Uterus (tissue), 4 donors: ENCODE results near the gene MAT2A. TPM values are rescaled to one million over a fixed set of nuclear protein-coding genes. Genes with fewer than 3 reads are reported as not detected.

Experiments
- DNase-seq, 2 donors: peaks; one replicate each; pipeline ENCODE4 v3.0.0-alpha.2; 2019 to 2020
- H3K27ac ChIP-seq, 2 donors: fragments of 200-600 bp; sonication (generic); 1 replicate in 1 of 2; 2 replicates in 1 of 2; pipeline ENCODE4 v1.5.1; 2016 to 2018
- H3K27me3 ChIP-seq, 2 donors: fragments of 200-600 bp; sonication (generic); one replicate each; pipeline ENCODE4 v1.5.1; 2018 to 2019; ENCODE audit warnings: control low read depth in 1 of 2
- H3K36me3 ChIP-seq, 2 donors: fragments of 200-600 bp; sonication (generic); one replicate each; pipeline ENCODE4 v1.5.1; 2019; ENCODE audit warnings: control low read depth in 1 of 2
- H3K4me1 ChIP-seq, 2 donors: fragments of 200-600 bp; sonication (generic); one replicate each; pipeline ENCODE4 v1.5.1; 2018 to 2019; ENCODE audit warnings: control low read depth in 1 of 2
- H3K4me3 ChIP-seq, 2 donors: fragments of 200-600 bp; sonication (generic); 1 replicate in 1 of 2; 2 replicates in 1 of 2; pipeline ENCODE4 v1.5.1; 2018 to 2019; ENCODE audit warnings: mild to moderate bottlenecking in 1 of 2
- H3K9me3 ChIP-seq, 2 donors: fragments of 200-600 bp; sonication (generic); one replicate each; pipeline ENCODE4 v1.5.1; 2019; ENCODE audit warnings: control low read depth in 1 of 2
- CTCF ChIP-seq, 4 experiments: fragments of 200-600 bp in 2 of 4; fragments of 450-650 bp in 2 of 4; sonication (generic) in 2 of 4; IDR thresholded peaks; one replicate each; pipeline ENCODE4 v1.5.1; 2016 to 2019; ENCODE audit warnings: antibody characterized with exemption in 4 of 4, mild to moderate bottlenecking in 2 of 4, moderate library complexity in 1 of 4
- POLR2A ChIP-seq, 2 donors: fragments of 450-650 bp; IDR thresholded peaks; one replicate each; pipeline ENCODE4 v1.6.1; 2016; ENCODE audit warnings: antibody characterized with exemption in 2 of 2, mild to moderate bottlenecking in 1 of 2, moderate library complexity in 1 of 2
- intact Hi-C: fragments of 100-400 bp; cut with DNase I; formaldehyde crosslinking; loops from one replicate; pipeline ENCODE4 v1.15.1; 2023; ENCODE audit warnings: low total_unique reads
- total RNA-seq, 4 donors: library from RNA; depleted of rRNA in 3 of 4; stranded (reverse); fragments of >200 nt in 3 of 4; gene quantifications; one replicate each; pipeline versions ENCODE4 v1.1.0 to v1.2.4, GENCODE V29; 2014 to 2023
- donor health status: DM: yes; HTN: yes; CAD: no.

MAT2A gene
- total RNA-seq, 4 donors from 2014 or later: 77.1 to 249 (median 108) TPM

GRCh38 chr2:85588236-85588635 is 49.3 kb downstream of the MAT2A start:
- DNase-seq: no peak
- intact Hi-C loops: no loop called here
- H3K36me3 ChIP-seq: no peaks in the 10 kb centered on the region
- TF ChIP-seq CTCF (IDR thresholded peaks at IDR 0.05) (no peak), POLR2A (IDR thresholded peaks at IDR 0.05) (no peak)
- H3K27ac ChIP-seq: peak overlapping the region; percentile 74 to 79
- H3K4me1 ChIP-seq: peaks cover 0 to 12% of the 10 kb centered on the region in 2 donors
- no peaks in the 10 kb centered on the region for H3K9me3 ChIP-seq
- H3K27me3 ChIP-seq: no peaks in the 10 kb centered on the region
- H3K4me3 ChIP-seq: no peak overlapping the region

- H3K4me3 ChIP-seq: no peak overlapping the region
- H3K27ac ChIP-seq: peak overlapping the region; percentile 74 to 79
- no peaks in the 10 kb centered on the region for H3K27me3 ChIP-seq
- H3K36me3 ChIP-seq: no peaks in the 10 kb centered on the region
- intact Hi-C loops: no loop called here
- peaks cover 0 to 12% of the 10 kb centered on the region in 2 donors for H3K4me1 ChIP-seq
- no peaks in the 10 kb centered on the region for H3K9me3 ChIP-seq
- no peak for DNase-seq
- no peak for TF ChIP-seq CTCF (IDR thresholded peaks at IDR 0.05)
- no peak for TF ChIP-seq POLR2A (IDR thresholded peaks at IDR 0.05)
These were observed 49.7 kb downstream of the MAT2A start for GRCh38 chr2:85588645-85589044.

GRCh38 chr2:85589181-85589580 is 50.2 kb downstream of the MAT2A start:
- DNase-seq: peak in 1 of 2 donors; percentile 70
- intact Hi-C loops: no loop called here
- no peak for TF ChIP-seq CTCF (IDR thresholded peaks at IDR 0.05)
- no peak for TF ChIP-seq POLR2A (IDR thresholded peaks at IDR 0.05)
- no peak overlapping the region for H3K4me3 ChIP-seq
- H3K4me1 ChIP-seq: peaks cover 0 to 12% of the 10 kb centered on the region in 2 donors
- H3K36me3 ChIP-seq: no peaks in the 10 kb centered on the region
- H3K27ac ChIP-seq: peak overlapping the region; percentile 74 to 79
- no peaks in the 10 kb centered on the region for H3K9me3 ChIP-seq
- no peaks in the 10 kb centered on the region for H3K27me3 ChIP-seq

GRCh38 chr2:85589982-85590791 is 51.2 kb downstream of the MAT2A start:
- Histone ChIP-seq H3K9me3 (no peaks in the 10 kb centered on the region), H3K36me3 (no peaks in the 10 kb centered on the region), H3K4me3 (no peak overlapping the region), H3K4me1 (peaks cover 0 to 12% of the 10 kb centered on the region in 2 donors), H3K27ac (peak overlapping the region; percentile 74 to 79), H3K27me3 (no peaks in the 10 kb centered on the region)
- no peak for DNase-seq
- intact Hi-C loops: no loop called here
- TF ChIP-seq CTCF (IDR thresholded peaks at IDR 0.05): no peak
- TF ChIP-seq POLR2A (IDR thresholded peaks at IDR 0.05): no peak

- intact Hi-C loops: no loop called here
These were observed 52.0 kb downstream of the MAT2A start for GRCh38 chr2:85590950-85591349.

More at GRCh38 chr2:85590950-85591349, 52.0 kb downstream of the MAT2A start:
- no peaks in the 10 kb centered on the region for H3K27me3 ChIP-seq
- H3K9me3 ChIP-seq: no peaks in the 10 kb centered on the region
- no peak overlapping the region for H3K4me3 ChIP-seq
- H3K4me1 ChIP-seq: peaks cover 0 to 12% of the 10 kb centered on the region in 2 donors
- no peak for TF ChIP-seq CTCF (IDR thresholded peaks at IDR 0.05)
- TF ChIP-seq POLR2A (IDR thresholded peaks at IDR 0.05): no peak
- no peaks in the 10 kb centered on the region for H3K36me3 ChIP-seq
- DNase-seq: no peak
- H3K27ac ChIP-seq: peak overlapping the region; percentile 74 to 79
